Measurements from ENCODE around the gene ZNF524. TPM values are rescaled to one million over a fixed set of nuclear protein-coding genes. Genes with fewer than 3 reads are reported as not detected.

Gene ZNF524
- polyA plus RNA-seq, 1 of the 3 experiments (the other 2 are of a cell fraction): 7.3 TPM

DNA sequence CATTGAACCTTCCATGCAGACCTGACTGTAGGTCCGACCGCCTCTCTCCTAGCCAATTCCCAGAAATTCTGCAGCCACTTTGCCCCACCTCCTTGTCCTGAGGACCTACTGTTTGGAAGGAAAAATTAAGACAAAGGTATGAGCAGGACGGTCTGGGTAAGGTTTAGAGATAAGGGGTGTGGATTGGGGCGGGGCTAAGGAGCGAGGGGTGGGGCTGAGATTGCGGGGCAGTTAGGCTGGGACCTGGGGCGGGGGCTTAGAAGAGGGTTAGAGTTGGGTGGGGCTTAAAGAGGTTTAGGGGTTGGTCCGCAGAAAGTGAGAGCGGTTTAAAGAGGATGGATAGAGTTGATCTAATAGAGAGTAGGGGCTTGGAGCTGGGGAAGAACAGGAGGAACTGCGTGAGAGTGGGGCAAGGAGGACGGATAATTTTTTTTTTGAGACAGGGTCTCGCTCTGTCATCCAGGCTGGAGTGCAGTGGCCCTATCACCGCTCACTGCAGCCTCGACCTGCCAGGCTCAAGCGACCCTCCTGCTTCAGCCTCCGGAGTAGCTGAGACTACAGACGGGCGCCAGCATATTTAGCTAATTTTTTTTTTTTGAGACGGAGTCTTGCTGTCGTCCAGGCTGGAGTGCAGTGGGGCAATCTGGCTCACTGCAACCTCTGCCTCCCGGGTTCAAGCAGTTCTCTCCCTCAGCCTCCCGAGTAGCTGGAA lies 3.6 kb downstream of the ZNF524 start:
- CTCF ChIA-PET: interaction anchor here (0.9 to 3.5 kb wide), 4 partner anchors 22 to 87 kb away, joined by 3 to 31 read pairs (median 17); partner anchors contain the start of gene ZNF784
- peak overlapping the region; percentile 96 for H3K4me2 ChIP-seq

More for the DNA sequence above, 3.6 kb downstream of the ZNF524 start:
- H3K9me3 ChIP-seq: no peaks in the 10 kb centered on the region
- WGBS (ENCODE audit: low lambda C conversion rate): 93% methylated on average over 22 of the region's 22 CpGs
- H4K20me1 ChIP-seq (ENCODE audit: insufficient read depth): peaks cover 19% of the 10 kb centered on the region; the same call in 1 of the 2 replicates
- no peak for DNase-seq
- H3K9ac ChIP-seq: no peak overlapping the region; the same call in 1 of the 2 replicates
- peaks cover 0 to 8% of the 10 kb centered on the region in 2 experiments for H3K36me3 ChIP-seq (replicated peaks in 1 of 2; ENCODE audit: control insufficient read depth in 1 of 2, insufficient read depth in 2 of 2, low read length in 1 of 2)
- POLR2A ChIA-PET: no interaction called here
- H2AFZ ChIP-seq (ENCODE audit: low read depth): no peak overlapping the region
- H3F3A ChIP-seq (replicated peaks; ENCODE audit: insufficient read depth): peaks cover 24% of the 10 kb centered on the region
- H3K4me1 ChIP-seq (ENCODE audit: control insufficient read depth in 1 of 2, insufficient read depth in 2 of 2, low read depth in 1 of 2, low read length in 1 of 2): peaks cover 3 to 21% of the 10 kb centered on the region in 2 experiments; a peak in 3 of 4 replicates
- no peaks in the 10 kb centered on the region for H3K27me3 ChIP-seq (ENCODE audit: insufficient read depth)
- peaks cover 42% of the 10 kb centered on the region for H3K79me2 ChIP-seq (ENCODE audit: insufficient read depth)
- peak overlapping the region in 1 of 2 experiments; percentile 64; a peak in 1 of 4 replicates for H3K4me3 ChIP-seq (ENCODE audit: low read depth in 2 of 2, low read length in 1 of 2)
- TF ChIP-seq EP300 (IDR thresholded peaks at IDR 0.05; ENCODE audit: borderline replicate concordance in 1 of 2, low read depth in 1 of 2, low read length in 1 of 2) (no peak), EZH2phosphoT487 (IDR thresholded peaks at IDR 0.05; ENCODE audit: borderline replicate concordance, low read depth) (no peak), FOSL2 (IDR thresholded peaks at IDR 0.05; ENCODE audit: borderline replicate concordance, low read depth) (no peak), FOXJ3 (CRISPR knock-in tag; IDR thresholded peaks at IDR 0.05) (no peak), TAF1 (IDR thresholded peaks at IDR 0.05; ENCODE audit: borderline replicate concordance, low read depth, low read length) (no peak), RXRA (IDR thresholded peaks at IDR 0.05; ENCODE audit: borderline replicate concordance, low read depth) (no peak)
- TF ChIP-seq, protein P1, sequence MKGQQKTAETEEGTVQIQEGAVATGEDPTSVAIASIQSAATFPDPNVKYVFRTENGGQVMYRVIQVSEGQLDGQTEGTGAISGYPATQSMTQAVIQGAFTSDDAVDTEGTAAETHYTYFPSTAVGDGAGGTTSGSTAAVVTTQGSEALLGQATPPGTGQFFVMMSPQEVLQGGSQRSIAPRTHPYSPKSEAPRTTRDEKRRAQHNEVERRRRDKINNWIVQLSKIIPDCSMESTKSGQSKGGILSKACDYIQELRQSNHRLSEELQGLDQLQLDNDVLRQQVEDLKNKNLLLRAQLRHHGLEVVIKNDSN (IDR thresholded peaks at IDR 0.05; ENCODE audit: borderline replicate concordance, low read depth): no peak
- TF ChIP-seq, protein P2, sequence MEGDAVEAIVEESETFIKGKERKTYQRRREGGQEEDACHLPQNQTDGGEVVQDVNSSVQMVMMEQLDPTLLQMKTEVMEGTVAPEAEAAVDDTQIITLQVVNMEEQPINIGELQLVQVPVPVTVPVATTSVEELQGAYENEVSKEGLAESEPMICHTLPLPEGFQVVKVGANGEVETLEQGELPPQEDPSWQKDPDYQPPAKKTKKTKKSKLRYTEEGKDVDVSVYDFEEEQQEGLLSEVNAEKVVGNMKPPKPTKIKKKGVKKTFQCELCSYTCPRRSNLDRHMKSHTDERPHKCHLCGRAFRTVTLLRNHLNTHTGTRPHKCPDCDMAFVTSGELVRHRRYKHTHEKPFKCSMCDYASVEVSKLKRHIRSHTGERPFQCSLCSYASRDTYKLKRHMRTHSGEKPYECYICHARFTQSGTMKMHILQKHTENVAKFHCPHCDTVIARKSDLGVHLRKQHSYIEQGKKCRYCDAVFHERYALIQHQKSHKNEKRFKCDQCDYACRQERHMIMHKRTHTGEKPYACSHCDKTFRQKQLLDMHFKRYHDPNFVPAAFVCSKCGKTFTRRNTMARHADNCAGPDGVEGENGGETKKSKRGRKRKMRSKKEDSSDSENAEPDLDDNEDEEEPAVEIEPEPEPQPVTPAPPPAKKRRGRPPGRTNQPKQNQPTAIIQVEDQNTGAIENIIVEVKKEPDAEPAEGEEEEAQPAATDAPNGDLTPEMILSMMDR (IDR thresholded peaks at IDR 0.05): no peak
- TF ChIP-seq, protein P3, sequence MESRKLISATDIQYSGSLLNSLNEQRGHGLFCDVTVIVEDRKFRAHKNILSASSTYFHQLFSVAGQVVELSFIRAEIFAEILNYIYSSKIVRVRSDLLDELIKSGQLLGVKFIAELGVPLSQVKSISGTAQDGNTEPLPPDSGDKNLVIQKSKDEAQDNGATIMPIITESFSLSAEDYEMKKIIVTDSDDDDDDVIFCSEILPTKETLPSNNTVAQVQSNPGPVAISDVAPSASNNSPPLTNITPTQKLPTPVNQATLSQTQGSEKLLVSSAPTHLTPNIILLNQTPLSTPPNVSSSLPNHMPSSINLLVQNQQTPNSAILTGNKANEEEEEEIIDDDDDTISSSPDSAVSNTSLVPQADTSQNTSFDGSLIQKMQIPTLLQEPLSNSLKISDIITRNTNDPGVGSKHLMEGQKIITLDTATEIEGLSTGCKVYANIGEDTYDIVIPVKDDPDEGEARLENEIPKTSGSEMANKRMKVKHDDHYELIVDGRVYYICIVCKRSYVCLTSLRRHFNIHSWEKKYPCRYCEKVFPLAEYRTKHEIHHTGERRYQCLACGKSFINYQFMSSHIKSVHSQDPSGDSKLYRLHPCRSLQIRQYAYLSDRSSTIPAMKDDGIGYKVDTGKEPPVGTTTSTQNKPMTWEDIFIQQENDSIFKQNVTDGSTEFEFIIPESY (IDR thresholded peaks at IDR 0.05; ENCODE audit: borderline replicate concordance, low read depth): no peak
- H3K27ac ChIP-seq (ENCODE audit: low read depth in 2 of 2, low read length in 1 of 2): peak overlapping the region; percentile 11 to 95; a peak in 3 of 4 replicates
- H3K9me2 ChIP-seq: no peaks in the 10 kb centered on the region
